ENCODE measurements around the gene KCTD12. TPM values are rescaled to one million over a fixed set of nuclear protein-coding genes. Genes with fewer than 3 reads are reported as not detected.
"Not testable (repeated sequence)": the region's sequence is repeated elsewhere in the genome, so short reads cannot be mapped to it uniquely, and the experiment has no call there.

The KCTD12 gene
- polyA plus RNA-seq, 1 experiment = 1.5 TPM

DNA sequence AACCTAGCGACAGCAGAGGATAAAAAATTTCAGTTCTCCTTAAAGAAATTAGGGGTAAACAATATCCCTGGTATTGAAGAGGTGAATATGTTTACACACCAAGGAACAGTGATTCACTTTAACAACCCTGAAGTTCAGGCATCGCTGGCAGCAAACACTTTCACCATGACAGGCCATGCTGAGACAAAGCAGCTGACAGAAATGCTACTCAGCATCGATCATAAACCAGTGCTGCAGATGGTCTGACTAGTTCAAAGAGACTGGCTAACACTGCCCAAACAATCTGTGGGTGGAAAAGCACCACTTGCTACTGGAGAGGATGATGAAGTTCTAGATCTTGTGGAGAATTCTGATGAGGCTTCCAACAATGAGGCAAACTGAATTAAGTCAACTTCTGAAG, 42.3 kb upstream of the KCTD12 start:
- TF ChIP-seq, protein P1, sequence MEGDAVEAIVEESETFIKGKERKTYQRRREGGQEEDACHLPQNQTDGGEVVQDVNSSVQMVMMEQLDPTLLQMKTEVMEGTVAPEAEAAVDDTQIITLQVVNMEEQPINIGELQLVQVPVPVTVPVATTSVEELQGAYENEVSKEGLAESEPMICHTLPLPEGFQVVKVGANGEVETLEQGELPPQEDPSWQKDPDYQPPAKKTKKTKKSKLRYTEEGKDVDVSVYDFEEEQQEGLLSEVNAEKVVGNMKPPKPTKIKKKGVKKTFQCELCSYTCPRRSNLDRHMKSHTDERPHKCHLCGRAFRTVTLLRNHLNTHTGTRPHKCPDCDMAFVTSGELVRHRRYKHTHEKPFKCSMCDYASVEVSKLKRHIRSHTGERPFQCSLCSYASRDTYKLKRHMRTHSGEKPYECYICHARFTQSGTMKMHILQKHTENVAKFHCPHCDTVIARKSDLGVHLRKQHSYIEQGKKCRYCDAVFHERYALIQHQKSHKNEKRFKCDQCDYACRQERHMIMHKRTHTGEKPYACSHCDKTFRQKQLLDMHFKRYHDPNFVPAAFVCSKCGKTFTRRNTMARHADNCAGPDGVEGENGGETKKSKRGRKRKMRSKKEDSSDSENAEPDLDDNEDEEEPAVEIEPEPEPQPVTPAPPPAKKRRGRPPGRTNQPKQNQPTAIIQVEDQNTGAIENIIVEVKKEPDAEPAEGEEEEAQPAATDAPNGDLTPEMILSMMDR (IDR thresholded peaks at IDR 0.05; ENCODE audit: insufficient read depth, low read depth, low read length) = no peak
- ChIA-PET CTCF (interaction anchor here (0.8 kb wide), 1 partner anchor 52 kb away, joined by 3 read pairs; no protein-coding TSS in a partner anchor), POLR2A (no interaction called here)
- Histone ChIP-seq H3K27me3 (ENCODE audit: control insufficient read depth, insufficient read depth, low read length) (no peaks in the 10 kb centered on the region), H3K36me3 (ENCODE audit: control insufficient read depth, insufficient read depth, low read length) (no peaks in the 10 kb centered on the region), H3K4me3 (ENCODE audit: low read depth, low read length) (no peak overlapping the region)
- no peak for DNase-seq (ENCODE audit: low read depth)

DNA sequence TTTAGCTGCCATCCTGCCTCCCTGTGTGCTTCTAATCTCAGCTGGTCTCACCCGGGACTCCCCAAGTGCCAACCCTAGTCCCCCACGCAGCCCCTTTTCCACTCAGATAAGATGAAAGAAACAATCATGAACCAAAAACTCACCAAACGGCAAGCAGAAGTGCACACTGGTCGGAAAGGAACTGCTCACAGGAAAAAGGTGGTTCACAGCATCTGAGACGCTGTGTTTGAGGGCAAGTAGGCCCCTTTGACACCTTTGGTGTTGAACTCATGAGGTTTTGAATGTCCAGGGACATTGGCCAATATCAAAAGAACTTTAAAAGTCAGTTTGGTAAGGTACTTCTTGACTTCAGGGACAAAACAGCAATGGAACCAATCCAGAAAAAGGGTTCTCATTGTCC, 41.8 kb upstream of the KCTD12 start:
- DNase-seq (ENCODE audit: low read depth) = no peak
- Histone ChIP-seq H3K4me3 (ENCODE audit: low read depth, low read length) (no peak overlapping the region), H3K36me3 (ENCODE audit: control insufficient read depth, insufficient read depth, low read length) (no peaks in the 10 kb centered on the region), H3K27me3 (ENCODE audit: control insufficient read depth, insufficient read depth, low read length) (no peaks in the 10 kb centered on the region)
- TF ChIP-seq, protein P1 (IDR thresholded peaks at IDR 0.05; ENCODE audit: insufficient read depth, low read depth, low read length) = no peak
- ChIA-PET CTCF (no interaction called here), POLR2A (no interaction called here)

DNA sequence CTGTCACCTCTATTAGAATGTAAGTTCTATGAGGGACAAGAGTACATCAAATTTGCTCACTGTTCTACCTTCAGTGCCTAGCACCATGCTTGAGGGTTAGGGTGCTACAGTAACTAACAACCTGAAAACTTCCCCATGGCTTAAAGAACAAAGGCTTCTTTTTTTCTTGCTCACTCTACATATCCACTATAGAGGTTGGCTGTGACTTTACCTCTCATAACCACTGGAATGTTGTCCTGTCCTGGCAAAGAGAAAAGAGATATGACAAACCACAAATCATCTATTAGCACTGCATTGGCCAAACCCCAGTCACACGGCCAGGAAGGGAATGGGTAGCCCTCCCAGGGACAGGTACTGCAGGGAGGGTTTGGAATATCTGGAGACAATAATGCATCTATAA, 38.9 kb upstream of the KCTD12 start:
- H3K27me3 ChIP-seq (ENCODE audit: control insufficient read depth, insufficient read depth, low read length) = peaks cover 2% of the 10 kb centered on the region; the same call in 1 of the 2 replicates
- CTCF ChIA-PET = no interaction called here
- POLR2A ChIA-PET = no interaction called here
- H3K36me3 ChIP-seq (ENCODE audit: control insufficient read depth, insufficient read depth, low read length) = no peaks in the 10 kb centered on the region
- TF ChIP-seq, protein P1 (IDR thresholded peaks at IDR 0.05; ENCODE audit: insufficient read depth, low read depth, low read length) = no peak
- DNase-seq (ENCODE audit: low read depth) = no peak
- no peak overlapping the region for H3K4me3 ChIP-seq (ENCODE audit: low read depth, low read length)

DNA sequence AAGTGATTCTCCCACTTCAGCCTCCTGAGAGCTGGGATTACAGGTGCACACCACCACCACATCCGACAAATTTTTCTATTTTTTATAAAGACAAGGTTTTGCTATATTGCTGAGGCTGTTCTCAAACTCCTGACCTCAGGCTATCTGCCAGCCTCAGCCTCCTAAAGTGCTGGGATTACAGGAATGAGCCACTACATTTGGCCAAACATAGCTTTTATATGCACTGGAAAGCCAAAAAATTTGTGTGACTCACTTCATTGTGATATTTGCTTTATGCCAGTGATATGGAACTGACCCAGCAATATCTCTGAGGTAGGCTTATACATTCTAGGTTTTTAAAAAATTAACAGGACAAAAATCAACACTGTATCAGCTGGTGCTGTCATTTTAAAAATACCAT, 35.3 kb upstream of the KCTD12 start:
- no peaks in the 10 kb centered on the region for H3K36me3 ChIP-seq (ENCODE audit: control insufficient read depth, insufficient read depth, low read length)
- TF ChIP-seq, protein P1 (IDR thresholded peaks at IDR 0.05; ENCODE audit: insufficient read depth, low read depth, low read length) = no peak
- no peak overlapping the region for H3K4me3 ChIP-seq (ENCODE audit: low read depth, low read length)
- ChIA-PET POLR2A (no interaction called here), CTCF (interaction anchor here (1.1 to 1.8 kb wide), 4 partner anchors 11 to 59 kb away, joined by 3 to 5 read pairs (median 4); no protein-coding TSS in a partner anchor)
- no peak for DNase-seq (ENCODE audit: low read depth)
- peaks cover 2% of the 10 kb centered on the region; the same call in 1 of the 2 replicates for H3K27me3 ChIP-seq (ENCODE audit: control insufficient read depth, insufficient read depth, low read length)

DNA sequence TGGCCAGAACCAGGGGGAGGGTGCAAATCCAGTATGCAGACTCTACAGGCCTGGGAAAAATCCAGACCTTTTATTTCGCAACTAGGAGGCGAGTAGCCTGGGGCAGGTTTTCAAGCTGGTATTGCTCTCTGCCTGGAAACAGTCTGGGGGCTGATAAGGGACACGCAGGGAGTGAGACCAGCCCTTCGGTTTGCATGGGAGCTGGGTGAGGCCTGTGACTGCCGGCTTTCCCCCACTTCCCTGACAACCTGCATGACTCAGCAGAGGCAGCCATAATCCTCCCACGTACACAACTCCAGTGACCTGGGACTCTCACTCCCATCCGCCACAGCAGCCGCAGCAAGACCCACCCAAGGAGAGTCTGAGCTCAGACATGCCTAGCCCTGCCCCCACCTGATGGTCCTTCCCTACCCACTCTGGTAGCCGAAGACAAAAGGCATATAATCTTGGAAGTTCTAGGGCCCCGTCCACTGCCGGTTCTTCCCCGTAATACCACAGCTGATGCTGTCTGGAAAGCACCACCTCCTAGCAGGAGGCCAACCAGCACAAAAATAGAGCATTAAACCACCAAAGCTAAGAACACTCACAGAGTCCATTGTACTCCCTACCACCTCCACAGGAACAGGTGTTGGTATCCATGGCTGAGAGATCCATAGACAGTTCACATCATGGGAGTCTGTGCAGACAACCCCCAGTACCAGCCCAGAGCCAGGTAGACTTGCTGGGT, 31.7 kb upstream of the KCTD12 start:
- ChIA-PET CTCF (interaction anchor here (0.8 to 2.5 kb wide), 4 partner anchors 9 to 82 kb away, joined by 3 to 19 read pairs (median 6); no protein-coding TSS in a partner anchor), POLR2A (interaction anchor here (0.6 kb wide), 1 partner anchor 16 kb away, joined by 22 read pairs; no protein-coding TSS in a partner anchor)
- H3K27me3 ChIP-seq (ENCODE audit: control insufficient read depth, insufficient read depth, low read length); H3K36me3 ChIP-seq (ENCODE audit: control insufficient read depth, insufficient read depth, low read length); H3K4me3 ChIP-seq (ENCODE audit: low read depth, low read length): not testable (repeated sequence)
- peak; percentile 70 for DNase-seq (ENCODE audit: low read depth)

Data from BJ (cell line).